Transverse colon (tissue), 4 donors: ENCODE data around the gene LINGO3.

Source experiments
- CTCF ChIP-seq, 5 experiments: fragments of 200-600 bp in 3 of 5; fragments of 450-650 bp in 2 of 5; sonication (generic) in 3 of 5; IDR thresholded peaks; 1 replicate in 2 of 5; 2 replicates in 3 of 5; pipeline ENCODE4 v1.5.1; 2016 to 2017; ENCODE audit warnings: antibody characterized with exemption in 5 of 5, inconsistent platforms in 3 of 5, mild to moderate bottlenecking in 2 of 5, moderate library complexity in 1 of 5
- EP300 ChIP-seq: sonication (generic); formaldehyde crosslinking; IDR thresholded peaks from one replicate; pipeline ENCODE4 v1.6.1; 2017; ENCODE audit warnings: antibody characterized with exemption, low read depth
- POLR2A ChIP-seq: fragments of 450-650 bp; IDR thresholded peaks from one replicate; pipeline ENCODE4 v1.6.1; 2016; ENCODE audit warnings: antibody characterized with exemption, mild to moderate bottlenecking, moderate library complexity
- POLR2AphosphoS5 ChIP-seq, 3 donors: sonication (generic); formaldehyde crosslinking; IDR thresholded peaks; one replicate each; pipeline ENCODE4 v1.6.1; 2016; ENCODE audit warnings: antibody characterized with exemption in 3 of 3

- no peak for TF ChIP-seq POLR2A
- no peak for TF ChIP-seq CTCF (IDR thresholded peaks at IDR 0.05)
- no peak for TF ChIP-seq EP300
- no peak for TF ChIP-seq POLR2AphosphoS5 (IDR thresholded peaks at IDR 0.05)
Measured at GRCh38 chr19:2291185-2291751, 16.7 kb downstream of the LINGO3 start.
